Measurements from ENCODE around the gene NOC3L. TPM values are rescaled to one million over a fixed set of nuclear protein-coding genes. Genes with fewer than 3 reads are reported as not detected.
"Not testable (repeated sequence)": the region's sequence is repeated elsewhere in the genome, so short reads cannot be mapped to it uniquely, and the experiment has no call there.

Gene NOC3L
- total RNA-seq, 4 donors from 2014 or later: 20.6 to 27.4 (median 25.9) TPM

- Histone ChIP-seq H3K27ac (no peak overlapping the region), H3K9me3 (no peaks in the 10 kb centered on the region), H3K4me1 (peaks cover 0 to 1% (median 0%) of the 10 kb centered on the region in 4 donors), H3K36me3 (peaks cover 0 to 82% (median 7%) of the 10 kb centered on the region in 3 donors), H3K4me3 (no peak overlapping the region), H3K27me3 (no peaks in the 10 kb centered on the region)
- no peak for TF ChIP-seq EP300 (IDR thresholded peaks at IDR 0.05)
- no peak for TF ChIP-seq CTCF (IDR thresholded peaks at IDR 0.05)
- TF ChIP-seq POLR2A (IDR thresholded peaks at IDR 0.05): no peak
- no peak for DNase-seq (ENCODE audit: low spot score in 2 of 2)
- 87 to 97% methylated on average over 3 of the region's 3 CpGs for WGBS, 2 donors
Observed at GRCh38 chr10:94353336-94353735, 9.4 kb downstream of the NOC3L start.

GRCh38 chr10:94351089-94351488, 11.7 kb downstream of the NOC3L start:
- no peak for TF ChIP-seq EP300 (IDR thresholded peaks at IDR 0.05)
- TF ChIP-seq CTCF (IDR thresholded peaks at IDR 0.05): no peak
- no peak for TF ChIP-seq POLR2A (IDR thresholded peaks at IDR 0.05)
- no peak overlapping the region for H3K4me3 ChIP-seq
- no peaks in the 10 kb centered on the region for H3K27me3 ChIP-seq
- no peaks in the 10 kb centered on the region for H3K4me1 ChIP-seq
- no peaks in the 10 kb centered on the region for H3K9me3 ChIP-seq
- no peak for DNase-seq (ENCODE audit: low spot score in 2 of 2)
- H3K27ac ChIP-seq: no peak overlapping the region
- H3K36me3 ChIP-seq: peaks cover 0 to 59% (median 7%) of the 10 kb centered on the region in 3 donors

- H3K36me3 ChIP-seq: peaks cover 0 to 62% (median 7%) of the 10 kb centered on the region in 3 donors
- not testable (repeated sequence) for H3K4me1 ChIP-seq; H3K27me3 ChIP-seq; H3K9me3 ChIP-seq; DNase-seq (ENCODE audit: low spot score in 2 of 2); H3K4me3 ChIP-seq; H3K27ac ChIP-seq
- 86 to 87% methylated on average over 4 of the region's 4 CpGs for WGBS, 2 donors
Observed at GRCh38 chr10:94350500-94350899, 12.2 kb downstream of the NOC3L start.

- H3K4me3 ChIP-seq: no peak overlapping the region
- no peak overlapping the region for H3K27ac ChIP-seq
- H3K27me3 ChIP-seq: no peaks in the 10 kb centered on the region
- DNase-seq (ENCODE audit: low spot score in 2 of 2): no peak
- peaks cover 0 to 62% (median 7%) of the 10 kb centered on the region in 3 donors for H3K36me3 ChIP-seq
- no peaks in the 10 kb centered on the region for H3K4me1 ChIP-seq
- H3K9me3 ChIP-seq: no peaks in the 10 kb centered on the region
- TF ChIP-seq POLR2A (IDR thresholded peaks at IDR 0.05) (no peak), CTCF (IDR thresholded peaks at IDR 0.05) (no peak), EP300 (IDR thresholded peaks at IDR 0.05) (no peak)
- 46 to 56% methylated on average over 3 of the region's 3 CpGs for WGBS, 2 donors
Observed at GRCh38 chr10:94349327-94349726, 13.4 kb downstream of the NOC3L start.

DNA sequence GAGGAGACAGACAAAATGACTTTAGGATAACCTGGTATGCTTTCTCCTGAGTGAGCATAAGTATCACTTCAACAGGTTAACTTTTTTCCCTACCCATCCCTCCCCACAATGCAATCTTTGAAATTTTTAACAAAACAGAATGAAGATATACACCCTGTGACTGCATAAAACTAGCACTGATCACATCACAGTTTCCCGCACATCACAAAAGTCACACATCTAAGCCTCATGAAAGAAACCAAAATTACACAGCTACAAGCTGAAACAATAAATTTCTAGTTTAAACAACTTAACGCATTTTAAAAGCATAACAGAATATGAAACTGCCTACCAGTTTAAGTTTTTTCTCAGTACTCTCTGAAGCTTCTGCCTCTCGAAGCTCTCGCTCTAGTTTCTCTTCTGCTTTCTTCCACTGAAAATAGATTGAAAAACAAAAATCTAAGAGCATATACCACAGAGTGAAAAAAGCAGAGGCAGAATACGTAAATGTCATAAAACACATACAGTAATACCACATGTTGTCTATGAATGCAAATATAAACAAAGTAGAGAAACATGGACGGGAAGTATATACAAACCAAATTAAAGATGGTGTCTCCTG, 18.1 kb downstream of the NOC3L start:
- no peak overlapping the region for H3K4me3 ChIP-seq
- no peaks in the 10 kb centered on the region for H3K27me3 ChIP-seq
- no peaks in the 10 kb centered on the region for H3K9me3 ChIP-seq
- H3K4me1 ChIP-seq: no peaks in the 10 kb centered on the region
- H3K27ac ChIP-seq: no peak overlapping the region
- peaks cover 0 to 57% (median 2%) of the 10 kb centered on the region in 3 donors for H3K36me3 ChIP-seq
- 86 to 87% methylated on average over 6 of the region's 6 CpGs for WGBS, 2 donors
- no peak for TF ChIP-seq EP300 (IDR thresholded peaks at IDR 0.05)
- no peak for TF ChIP-seq CTCF (IDR thresholded peaks at IDR 0.05)
- TF ChIP-seq POLR2A (IDR thresholded peaks at IDR 0.05): no peak
- no peak for DNase-seq (ENCODE audit: low spot score in 2 of 2)

- Histone ChIP-seq H3K36me3 (peaks cover 0 to 65% (median under 1%) of the 10 kb centered on the region in 3 donors), H3K27ac (no peak overlapping the region), H3K4me3 (no peak overlapping the region), H3K9me3 (no peaks in the 10 kb centered on the region), H3K4me1 (no peaks in the 10 kb centered on the region), H3K27me3 (no peaks in the 10 kb centered on the region)
- DNase-seq (ENCODE audit: low spot score in 2 of 2): no peak
- TF ChIP-seq EP300 (IDR thresholded peaks at IDR 0.05) (no peak), POLR2A (IDR thresholded peaks at IDR 0.05) (no peak), CTCF (IDR thresholded peaks at IDR 0.05) (no peak)
- WGBS, 2 donors: 91 to 94% methylated on average over 3 of the region's 3 CpGs
Observed at GRCh38 chr10:94343151-94343550, 19.6 kb downstream of the NOC3L start.
